Measurements from ENCODE around the gene POU1F1. TPM values are rescaled to one million over a fixed set of nuclear protein-coding genes. Genes with fewer than 3 reads are reported as not detected.
"Not testable (repeated sequence)": the region's sequence is repeated elsewhere in the genome, so short reads cannot be mapped to it uniquely, and the experiment has no call there.

Gene POU1F1
- total RNA-seq, 1 donor from 2014 or later, result not detected

DNA sequence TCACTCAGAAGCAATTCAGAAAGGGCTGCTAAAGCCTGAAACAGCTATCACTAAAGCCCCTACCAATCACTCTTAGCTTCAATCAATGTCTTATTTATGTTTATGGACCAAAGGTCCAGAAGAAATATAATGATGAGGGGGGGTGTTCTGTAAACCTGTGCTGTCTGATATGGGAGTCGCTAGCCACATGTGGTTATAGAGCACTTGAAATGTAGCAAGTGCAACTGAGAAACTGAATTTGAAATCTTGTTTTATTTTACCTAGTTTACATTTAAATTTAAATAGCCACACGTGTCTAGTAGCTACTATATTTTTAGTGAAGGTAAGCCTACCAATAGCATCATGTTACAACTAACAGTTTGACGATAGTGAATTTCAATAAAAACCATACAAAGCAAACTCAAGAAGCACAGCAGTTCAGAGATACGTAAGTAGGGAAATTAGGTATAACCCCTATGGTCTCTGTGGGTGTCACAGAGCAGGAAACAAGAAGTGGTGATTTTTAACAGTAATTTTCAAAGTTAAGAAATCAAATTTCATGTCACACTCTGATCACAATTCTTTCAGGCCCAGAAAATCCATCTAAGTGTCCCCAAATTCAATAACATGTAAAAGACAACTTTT, 3.6 kb downstream of the POU1F1 start:
- Mint-ChIP-seq H3K27me3 (peaks cover 2% of the 10 kb centered on the region), H3K4me3 (no peak overlapping the region), H3K9me3 (no peaks in the 10 kb centered on the region), H3K27ac (no peak overlapping the region), H3K36me3 (ENCODE audit: low read depth) (no peaks in the 10 kb centered on the region), H3K4me1 (peaks cover 37% of the 10 kb centered on the region)
- no peak for DNase-seq
- intact Hi-C loops (cut with micrococcal nuclease), result loop anchor here (5.0 kb wide), 1 partner anchor 59 kb away; no protein-coding TSS in a partner anchor

- intact Hi-C loops (cut with micrococcal nuclease), result loop anchor here (5.0 kb wide), 1 partner anchor 61 kb away; no protein-coding TSS in a partner anchor
- peaks cover 41% of the 10 kb centered on the region for H3K4me1 Mint-ChIP-seq
- H3K27me3 Mint-ChIP-seq, result no peaks in the 10 kb centered on the region
- H3K27ac Mint-ChIP-seq, result peak overlapping the region; percentile 55
- H3K9me3 Mint-ChIP-seq, result no peaks in the 10 kb centered on the region
- peak overlapping the region; percentile 49 for H3K4me3 Mint-ChIP-seq
- DNase-seq, result peak; percentile 66
- H3K36me3 Mint-ChIP-seq (ENCODE audit: low read depth), result no peaks in the 10 kb centered on the region
These were observed 5.3 kb downstream of the POU1F1 start for GRCh38 chr3:87270908-87271700.

- peaks cover 41% of the 10 kb centered on the region for H3K4me1 Mint-ChIP-seq
- intact Hi-C loops (cut with micrococcal nuclease), result loop anchor here (5.0 to 10.0 kb wide), 3 partner anchors 63 to 735 kb away; no protein-coding TSS in a partner anchor
- no peak overlapping the region for H3K27ac Mint-ChIP-seq
- no peaks in the 10 kb centered on the region for H3K9me3 Mint-ChIP-seq
- no peak for DNase-seq
- no peaks in the 10 kb centered on the region for H3K36me3 Mint-ChIP-seq (ENCODE audit: low read depth)
- no peak overlapping the region for H3K4me3 Mint-ChIP-seq
- H3K27me3 Mint-ChIP-seq, result no peaks in the 10 kb centered on the region
These were observed 6.7 kb downstream of the POU1F1 start for GRCh38 chr3:87269723-87270122.

DNA sequence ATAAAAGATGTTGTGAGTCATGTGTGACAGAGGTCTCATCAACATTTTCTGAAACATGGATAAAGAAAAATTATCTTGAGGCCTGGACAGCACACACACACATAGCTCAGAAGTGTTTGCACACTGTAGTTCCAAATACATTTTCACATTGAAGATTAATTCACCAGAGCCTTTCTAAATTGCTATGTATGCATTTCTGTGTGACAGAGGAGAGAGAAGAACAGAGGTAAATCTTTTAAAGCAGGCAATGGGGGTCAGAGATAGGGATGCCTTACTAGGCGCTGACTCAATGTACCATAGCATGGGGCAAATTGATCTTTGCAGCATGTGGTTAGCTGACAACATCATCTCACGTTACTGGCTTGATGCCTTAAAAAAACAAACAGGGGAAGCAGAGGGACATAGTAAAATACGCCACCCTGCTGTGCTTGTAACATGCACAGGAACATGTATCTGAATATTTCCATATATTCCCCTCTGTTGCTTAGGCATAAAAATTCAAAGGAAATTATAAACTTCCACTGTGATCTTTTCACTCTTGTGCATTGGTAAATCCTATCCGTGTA, 7.7 kb downstream of the POU1F1 start:
- DNase-seq, result no peak
- Mint-ChIP-seq H3K4me3 (peak overlapping the region; percentile 32), H3K9me3 (no peaks in the 10 kb centered on the region), H3K36me3 (ENCODE audit: low read depth) (no peaks in the 10 kb centered on the region), H3K27me3 (peaks cover 5% of the 10 kb centered on the region), H3K27ac (peak overlapping the region; percentile 19), H3K4me1 (peaks cover 41% of the 10 kb centered on the region)
- intact Hi-C loops (cut with micrococcal nuclease), result loop anchor here (10.0 kb wide), 2 partner anchors 236 to 736 kb away; no protein-coding TSS in a partner anchor

- H3K27ac Mint-ChIP-seq, result peak overlapping the region; percentile 19
These were observed 8.3 kb downstream of the POU1F1 start for GRCh38 chr3:87267953-87268645.

DNA sequence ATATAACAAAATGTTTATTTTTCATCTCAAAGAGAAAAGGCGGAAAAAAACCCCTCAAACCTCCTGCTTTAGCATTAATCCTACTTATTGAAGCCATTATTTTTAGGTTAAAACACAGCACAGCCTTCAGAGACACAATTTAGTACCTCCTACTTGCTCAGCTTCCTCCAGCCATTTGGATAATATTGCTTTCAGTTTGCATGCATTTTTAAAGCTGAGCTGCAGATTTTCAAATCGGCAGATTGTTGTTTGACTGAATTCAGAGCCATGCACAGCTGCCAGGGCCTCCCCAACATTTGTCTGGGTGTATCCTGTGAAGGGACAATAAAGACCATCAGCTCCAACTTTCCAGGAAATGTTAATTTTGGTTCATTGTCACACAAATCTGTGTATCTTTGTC, 14.5 kb downstream of the POU1F1 start:
- Mint-ChIP-seq H3K27me3 (peaks cover 8% of the 10 kb centered on the region), H3K4me1 (no peaks in the 10 kb centered on the region), H3K9me3 (no peaks in the 10 kb centered on the region), H3K36me3 (ENCODE audit: low read depth) (no peaks in the 10 kb centered on the region), H3K4me3 (no peak overlapping the region), H3K27ac (no peak overlapping the region)
- intact Hi-C loops (cut with micrococcal nuclease), result loop anchor here (5.0 to 10.0 kb wide), 3 partner anchors 90 to 743 kb away; no protein-coding TSS in a partner anchor
- no peak for DNase-seq

More at GRCh38 chr3:87267953-87268645, 8.3 kb downstream of the POU1F1 start:
- peak; percentile 60 for DNase-seq
- no peaks in the 10 kb centered on the region for H3K9me3 Mint-ChIP-seq
- H3K36me3 Mint-ChIP-seq (ENCODE audit: low read depth), result no peaks in the 10 kb centered on the region
- peaks cover 5% of the 10 kb centered on the region for H3K27me3 Mint-ChIP-seq
- peaks cover 37% of the 10 kb centered on the region for H3K4me1 Mint-ChIP-seq
- intact Hi-C loops (cut with micrococcal nuclease), result loop anchor here (10.0 kb wide), 2 partner anchors 237 to 737 kb away; no protein-coding TSS in a partner anchor
- peak overlapping the region; percentile 32 for H3K4me3 Mint-ChIP-seq

DNA sequence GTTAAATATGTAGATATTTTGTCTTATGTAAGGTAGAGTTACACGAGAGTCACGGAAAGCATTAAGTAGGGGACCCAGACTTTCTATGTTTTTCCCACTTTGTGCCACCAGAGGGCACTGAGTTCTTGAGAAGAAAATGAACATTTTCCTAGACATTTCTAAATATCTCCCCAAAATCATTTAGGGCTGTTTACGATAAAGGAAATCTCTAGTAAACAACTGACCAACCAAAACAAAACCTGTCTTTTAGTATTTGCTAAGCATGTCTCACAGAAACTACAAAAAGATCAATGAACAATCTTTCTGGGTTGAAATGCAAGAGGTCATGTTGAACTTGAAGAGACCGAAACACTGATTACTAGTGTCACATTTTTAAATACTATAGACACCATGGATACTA, 16.1 kb downstream of the POU1F1 start:
- Mint-ChIP-seq H3K4me3 (no peak overlapping the region), H3K9me3 (no peaks in the 10 kb centered on the region)
- intact Hi-C loops (cut with micrococcal nuclease), result loop anchor here (5.0 to 10.0 kb wide), 3 partner anchors 92 to 745 kb away; no protein-coding TSS in a partner anchor

GRCh38 chr3:87250009-87250408, 26.4 kb downstream of the POU1F1 start:
- intact Hi-C loops (cut with micrococcal nuclease), result no loop called here
- H3K4me1 Mint-ChIP-seq, result peaks cover 7% of the 10 kb centered on the region
- no peak overlapping the region for H3K4me3 Mint-ChIP-seq
- peaks cover 24% of the 10 kb centered on the region for H3K36me3 Mint-ChIP-seq (ENCODE audit: low read depth)
- DNase-seq, result no peak
- no peaks in the 10 kb centered on the region for H3K9me3 Mint-ChIP-seq
- no peak overlapping the region for H3K27ac Mint-ChIP-seq
- H3K27me3 Mint-ChIP-seq, result no peaks in the 10 kb centered on the region

More for the DNA sequence above, 16.1 kb downstream of the POU1F1 start:
- DNase-seq, result peak; percentile 82
- Mint-ChIP-seq H3K27ac (no peak overlapping the region), H3K36me3 (ENCODE audit: low read depth) (no peaks in the 10 kb centered on the region), H3K4me1 (no peaks in the 10 kb centered on the region), H3K27me3 (peaks cover 8% of the 10 kb centered on the region)

DNA sequence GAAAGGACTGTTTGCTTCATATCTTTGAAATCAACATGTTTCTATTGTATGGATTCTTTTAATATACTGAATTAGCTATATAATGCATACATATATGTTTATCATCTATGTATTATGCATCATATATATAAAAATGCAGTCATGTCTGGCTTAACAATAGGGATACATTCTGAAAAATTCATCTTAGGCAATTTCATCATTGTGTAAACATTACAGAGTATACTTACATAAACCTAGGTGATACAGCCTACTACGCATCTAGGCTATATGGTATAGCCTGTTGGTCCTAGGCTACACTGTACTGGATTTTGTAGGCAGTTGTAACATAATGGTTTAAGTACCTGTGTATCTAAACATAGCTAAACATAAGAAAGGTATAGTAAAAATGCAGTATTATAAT, 27.6 kb downstream of the POU1F1 start:
- intact Hi-C loops (cut with micrococcal nuclease), result no loop called here
- no peak for DNase-seq
- no peaks in the 10 kb centered on the region for H3K9me3 Mint-ChIP-seq
- no peak overlapping the region for H3K4me3 Mint-ChIP-seq
- H3K4me1 Mint-ChIP-seq, result peaks cover 7% of the 10 kb centered on the region
- no peaks in the 10 kb centered on the region for H3K27me3 Mint-ChIP-seq
- no peak overlapping the region for H3K27ac Mint-ChIP-seq
- H3K36me3 Mint-ChIP-seq (ENCODE audit: low read depth), result peaks cover 20% of the 10 kb centered on the region

GRCh38 chr3:87248231-87248630, 28.2 kb downstream of the POU1F1 start:
- H3K36me3 Mint-ChIP-seq (ENCODE audit: low read depth), result peaks cover 15% of the 10 kb centered on the region
- intact Hi-C loops (cut with micrococcal nuclease); H3K4me1 Mint-ChIP-seq; H3K9me3 Mint-ChIP-seq; DNase-seq; H3K27ac Mint-ChIP-seq; H3K4me3 Mint-ChIP-seq; H3K27me3 Mint-ChIP-seq: not testable (repeated sequence)

- Mint-ChIP-seq H3K27me3 (no peaks in the 10 kb centered on the region), H3K9me3 (no peaks in the 10 kb centered on the region), H3K4me1 (peaks cover 7% of the 10 kb centered on the region), H3K27ac (peak overlapping the region; percentile 16), H3K36me3 (ENCODE audit: low read depth) (peaks cover 13% of the 10 kb centered on the region), H3K4me3 (no peak overlapping the region)
- intact Hi-C loops (cut with micrococcal nuclease), result no loop called here
- no peak for DNase-seq
These were observed 29.0 kb downstream of the POU1F1 start for GRCh38 chr3:87247430-87247773.

- intact Hi-C loops (cut with micrococcal nuclease), result no loop called here
- H3K36me3 Mint-ChIP-seq (ENCODE audit: low read depth), result peaks cover 12% of the 10 kb centered on the region
- H3K27me3 Mint-ChIP-seq, result no peaks in the 10 kb centered on the region
- DNase-seq, result no peak
- H3K4me1 Mint-ChIP-seq, result peaks cover 8% of the 10 kb centered on the region
- H3K9me3 Mint-ChIP-seq, result no peaks in the 10 kb centered on the region
- H3K4me3 Mint-ChIP-seq, result no peak overlapping the region
- H3K27ac Mint-ChIP-seq, result peak overlapping the region; percentile 16
These were observed 29.5 kb downstream of the POU1F1 start for GRCh38 chr3:87246662-87247429.

- Mint-ChIP-seq H3K9me3 (no peaks in the 10 kb centered on the region), H3K4me1 (peaks cover 2% of the 10 kb centered on the region), H3K36me3 (ENCODE audit: low read depth) (peaks cover 14% of the 10 kb centered on the region), H3K4me3 (no peak overlapping the region), H3K27me3 (no peaks in the 10 kb centered on the region), H3K27ac (no peak overlapping the region)
- no peak for DNase-seq
- intact Hi-C loops (cut with micrococcal nuclease), result no loop called here
These were observed 40.3 kb downstream of the POU1F1 start for GRCh38 chr3:87236093-87236492.
